Caco-2 (cell line): ENCODE results near the gene SAP130. TPM values are rescaled to one million over a fixed set of nuclear protein-coding genes. Genes with fewer than 3 reads are reported as not detected.

Experiments used
- BruUV-seq: library from RNA; stranded (reverse); fragments of 400-500 nt; replicated peaks from 2 replicates; lab custom pipeline; 2021; lab: Mats Ljungman, UMichigan
- CTCF ChIA-PET: fragments of 300-600 bp; sonication (Branson Sonifier 250); formaldehyde crosslinking; loops from one replicate; lab custom pipeline; 2022; ENCODE audit warnings: antibody characterized with exemption; lab: Charles Lee
- POLR2A ChIA-PET: fragments of 300-600 bp; sonication (Branson Sonifier 250); formaldehyde crosslinking; loops from one replicate; lab custom pipeline; 2022; ENCODE audit warnings: antibody characterized with exemption; lab: Charles Lee
- DNase-seq, 2 experiments: peaks; one replicate each; pipeline versions ENCODE4 v3.0.0 to v3.0.0-alpha.2; 2020 to 2022
- H3K27me3 ChIP-seq: replicated peaks from 2 replicates; pipeline ENCODE4 v1.6.0; 2011; ENCODE audit warnings: low read length; ENCODE audit not compliant: control insufficient read depth, insufficient read depth
- H3K36me3 ChIP-seq: 2 replicates; pipeline ENCODE4 v1.5.1; 2011; ENCODE audit warnings: low read length; ENCODE audit not compliant: control insufficient read depth, insufficient read depth
- H3K4me1 ChIP-seq: fragments of 250-450 bp; sonication (Bioruptor Pico); 2 replicates; pipeline ENCODE4 v1.5.1; 2020; ENCODE audit warnings: mild to moderate bottlenecking
- H3K4me3 ChIP-seq: 2 replicates; pipeline ENCODE4 v1.5.1; 2011; ENCODE audit warnings: low read depth, mild to moderate bottlenecking, control low read depth, low read length
- H3K9me3 ChIP-seq: fragments of 250-450 bp; sonication (Bioruptor Pico); 2 replicates; pipeline ENCODE4 v1.5.1; 2020; ENCODE audit warnings: mild to moderate bottlenecking, moderate library complexity
- H3K27ac Mint-ChIP-seq: one replicate; pipeline ENCODE4 v1.8.0; 2022; ENCODE audit warnings: mixed read lengths; ENCODE audit not compliant: unreplicated experiment
- H3K27me3 Mint-ChIP-seq: one replicate; pipeline ENCODE4 v1.8.0; 2022; ENCODE audit warnings: mixed read lengths; ENCODE audit not compliant: insufficient read depth, unreplicated experiment
- H3K36me3 Mint-ChIP-seq: one replicate; pipeline ENCODE4 v1.8.0; 2022; ENCODE audit warnings: mild to moderate bottlenecking, mixed read lengths; ENCODE audit not compliant: insufficient read depth, unreplicated experiment
- H3K4me1 Mint-ChIP-seq: one replicate; pipeline ENCODE4 v1.8.0; 2022; ENCODE audit warnings: low read depth, mixed read lengths; ENCODE audit not compliant: unreplicated experiment
- H3K4me3 Mint-ChIP-seq: one replicate; pipeline ENCODE4 v1.8.0; 2022; ENCODE audit warnings: mild to moderate bottlenecking, moderate library complexity, mixed read lengths; ENCODE audit not compliant: unreplicated experiment
- H3K9me3 Mint-ChIP-seq: one replicate; pipeline ENCODE4 v1.8.0; 2022; ENCODE audit warnings: mixed read lengths; ENCODE audit not compliant: unreplicated experiment
- intact Hi-C: fragments of 100-400 bp; cut with micrococcal nuclease; formaldehyde crosslinking; loops from one replicate; pipeline ENCODE4 v1.10.0; 2022; ENCODE audit not compliant: unreplicated experiment
- total RNA-seq: library from RNA; stranded (reverse); gene quantifications from 2 replicates; pipeline ENCODE4 v1.2.3, GENCODE V29; 2022
- TF ChIP-seq, protein P1 (sequence below), 2 experiments: fragments of 200-600 bp in 1 of 2; IDR thresholded peaks; 1 replicate in 1 of 2; 2 replicates in 1 of 2; pipeline versions ENCODE4 v1.5.1 to v1.8.0; 2011 to 2022; ENCODE audit warnings: antibody characterized with exemption in 1 of 2, control low read depth in 1 of 2, inconsistent platforms in 1 of 2, low read depth in 1 of 2, low read length in 1 of 2, mild to moderate bottlenecking in 1 of 2, moderate library complexity in 1 of 2; ENCODE audit not compliant: insufficient read depth in 1 of 2, severe bottlenecking in 1 of 2, unreplicated experiment in 1 of 2

SAP130 gene
- total RNA-seq, 1 experiment from 2014 or later: 43.3 TPM

DNA sequence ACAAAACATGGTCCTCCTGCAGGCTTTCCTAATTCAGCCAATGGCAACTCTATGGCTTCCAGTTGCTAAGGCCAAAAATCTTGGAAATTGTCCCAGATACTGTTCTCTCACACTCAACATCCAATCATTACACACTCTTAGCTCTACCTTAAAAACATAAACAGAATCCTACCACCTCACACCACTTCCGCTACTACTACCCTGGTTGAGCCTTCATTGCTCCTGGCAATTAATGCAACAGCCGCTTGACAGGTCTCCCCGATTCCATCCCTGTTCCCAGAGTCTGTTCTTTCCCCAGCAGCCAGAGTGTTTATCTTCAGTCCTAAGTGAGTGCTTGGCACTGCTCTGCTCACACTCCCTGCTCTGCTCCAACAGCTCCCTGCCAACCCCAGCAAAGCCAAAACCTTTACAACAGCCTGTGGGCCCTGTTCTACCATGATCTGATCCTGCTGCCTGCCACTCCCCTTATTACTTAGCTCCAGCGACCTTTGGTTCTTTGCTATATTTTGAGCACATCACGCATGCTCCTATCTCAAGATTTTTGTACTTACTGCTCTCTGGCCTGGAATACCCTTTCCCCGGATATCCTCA, 74.6 kb downstream of the SAP130 start:
- intact Hi-C loops: no loop called here
- DNase-seq: no peak
- peaks cover 16% of the 10 kb centered on the region; the same call in 1 of the 2 replicates for H3K4me1 ChIP-seq
- no peaks in the 10 kb centered on the region for H3K9me3 ChIP-seq
- no TSS peak for BruUV-seq
- Mint-ChIP-seq H3K4me1 (no peaks in the 10 kb centered on the region), H3K4me3 (no peak overlapping the region), H3K36me3 (peaks cover 34% of the 10 kb centered on the region), H3K9me3 (no peaks in the 10 kb centered on the region), H3K27ac (no peak overlapping the region), H3K27me3 (no peaks in the 10 kb centered on the region)
- no peak overlapping the region for H3K4me3 ChIP-seq
- ChIA-PET CTCF (interaction anchor here (0.6 kb wide), 1 partner anchor 44 kb away, joined by 3 read pairs; no protein-coding TSS in a partner anchor), POLR2A (no interaction called here)
- TF ChIP-seq, protein P1, sequence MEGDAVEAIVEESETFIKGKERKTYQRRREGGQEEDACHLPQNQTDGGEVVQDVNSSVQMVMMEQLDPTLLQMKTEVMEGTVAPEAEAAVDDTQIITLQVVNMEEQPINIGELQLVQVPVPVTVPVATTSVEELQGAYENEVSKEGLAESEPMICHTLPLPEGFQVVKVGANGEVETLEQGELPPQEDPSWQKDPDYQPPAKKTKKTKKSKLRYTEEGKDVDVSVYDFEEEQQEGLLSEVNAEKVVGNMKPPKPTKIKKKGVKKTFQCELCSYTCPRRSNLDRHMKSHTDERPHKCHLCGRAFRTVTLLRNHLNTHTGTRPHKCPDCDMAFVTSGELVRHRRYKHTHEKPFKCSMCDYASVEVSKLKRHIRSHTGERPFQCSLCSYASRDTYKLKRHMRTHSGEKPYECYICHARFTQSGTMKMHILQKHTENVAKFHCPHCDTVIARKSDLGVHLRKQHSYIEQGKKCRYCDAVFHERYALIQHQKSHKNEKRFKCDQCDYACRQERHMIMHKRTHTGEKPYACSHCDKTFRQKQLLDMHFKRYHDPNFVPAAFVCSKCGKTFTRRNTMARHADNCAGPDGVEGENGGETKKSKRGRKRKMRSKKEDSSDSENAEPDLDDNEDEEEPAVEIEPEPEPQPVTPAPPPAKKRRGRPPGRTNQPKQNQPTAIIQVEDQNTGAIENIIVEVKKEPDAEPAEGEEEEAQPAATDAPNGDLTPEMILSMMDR (IDR thresholded peaks at IDR 0.05; ENCODE audit: insufficient read depth in 1 of 2, low read depth in 1 of 2, low read length in 1 of 2, severe bottlenecking in 1 of 2, unreplicated experiment in 1 of 2): no peak
- H3K36me3 ChIP-seq: peaks cover 4% of the 10 kb centered on the region
- no peaks in the 10 kb centered on the region for H3K27me3 ChIP-seq

DNA sequence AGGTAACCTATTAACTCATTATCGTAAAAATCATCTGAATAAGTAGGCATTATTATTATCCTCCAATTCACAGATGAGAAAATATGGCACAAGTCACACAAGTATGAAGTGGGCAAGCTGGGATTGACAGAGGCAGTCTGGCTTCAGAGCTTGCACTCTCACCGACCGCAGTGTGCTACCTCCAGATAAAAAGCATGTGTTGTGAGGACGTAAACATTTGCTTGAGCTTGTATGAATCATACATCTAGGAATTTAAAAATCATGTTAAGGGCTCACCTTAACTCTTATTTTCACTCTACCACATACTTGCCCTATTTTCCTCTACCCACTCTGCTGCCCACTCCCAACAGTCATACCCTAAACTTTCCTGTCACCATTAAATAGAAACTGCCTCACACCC, 76.8 kb downstream of the SAP130 start:
- Histone ChIP-seq H3K27me3 (no peaks in the 10 kb centered on the region), H3K36me3 (peaks cover 6% of the 10 kb centered on the region), H3K4me3 (no peak overlapping the region), H3K4me1 (peaks cover 16% of the 10 kb centered on the region; the same call in 1 of the 2 replicates), H3K9me3 (no peaks in the 10 kb centered on the region)
- Mint-ChIP-seq H3K27ac (no peak overlapping the region), H3K9me3 (no peaks in the 10 kb centered on the region), H3K4me3 (no peak overlapping the region), H3K36me3 (peaks cover 43% of the 10 kb centered on the region), H3K27me3 (no peaks in the 10 kb centered on the region), H3K4me1 (no peaks in the 10 kb centered on the region)
- no peak for DNase-seq
- intact Hi-C loops: no loop called here
- ChIA-PET POLR2A (no interaction called here), CTCF (interaction anchor here (1.0 kb wide), 1 partner anchor 65 kb away, joined by 4 read pairs; the partner anchor contains the start of gene AMMECR1L)
- BruUV-seq: no TSS peak
- TF ChIP-seq, protein P1 (IDR thresholded peaks at IDR 0.05; ENCODE audit: insufficient read depth in 1 of 2, low read depth in 1 of 2, low read length in 1 of 2, severe bottlenecking in 1 of 2, unreplicated experiment in 1 of 2): no peak

DNA sequence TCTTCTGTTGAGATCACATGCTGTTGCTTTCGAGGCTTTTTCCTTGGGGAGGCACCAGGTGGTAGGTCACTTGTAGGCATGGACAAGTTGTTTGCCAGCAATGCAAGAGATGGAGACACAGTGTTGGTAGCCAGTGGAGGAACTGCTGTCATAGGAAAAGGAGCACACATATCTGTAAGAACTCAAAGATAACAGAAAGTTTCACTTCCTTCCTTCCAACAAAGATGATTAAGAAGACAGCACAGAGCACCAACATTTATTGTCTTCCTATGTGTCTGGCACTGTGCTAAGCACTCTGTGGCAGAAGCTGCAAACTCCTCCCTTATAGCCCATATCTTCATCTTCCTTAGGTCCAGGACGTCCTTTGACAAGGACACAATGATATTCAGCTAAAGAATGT, 77.6 kb downstream of the SAP130 start:
- no TSS peak for BruUV-seq
- Histone ChIP-seq H3K9me3 (no peaks in the 10 kb centered on the region), H3K4me3 (no peak overlapping the region), H3K36me3 (peaks cover 6% of the 10 kb centered on the region), H3K4me1 (peaks cover 16% of the 10 kb centered on the region; the same call in 1 of the 2 replicates), H3K27me3 (no peaks in the 10 kb centered on the region)
- Mint-ChIP-seq H3K27ac (no peak overlapping the region), H3K27me3 (no peaks in the 10 kb centered on the region), H3K36me3 (peaks cover 51% of the 10 kb centered on the region), H3K4me3 (no peak overlapping the region), H3K4me1 (no peaks in the 10 kb centered on the region), H3K9me3 (no peaks in the 10 kb centered on the region)
- DNase-seq: no peak
- ChIA-PET POLR2A (no interaction called here), CTCF (no interaction called here)
- intact Hi-C loops: no loop called here
- TF ChIP-seq, protein P1 (IDR thresholded peaks at IDR 0.05; ENCODE audit: insufficient read depth in 1 of 2, low read depth in 1 of 2, low read length in 1 of 2, severe bottlenecking in 1 of 2, unreplicated experiment in 1 of 2): no peak
